IPS DF 19.7 (cell line): ENCODE data around the gene ZNF775.

ENCODE experiments used
- DNase-seq: peaks from one replicate; pipeline ENCODE4 v3.0.0-alpha.2; 2013; ENCODE audit warnings: low read depth, low spot score

The ZNF775 gene

DNA sequence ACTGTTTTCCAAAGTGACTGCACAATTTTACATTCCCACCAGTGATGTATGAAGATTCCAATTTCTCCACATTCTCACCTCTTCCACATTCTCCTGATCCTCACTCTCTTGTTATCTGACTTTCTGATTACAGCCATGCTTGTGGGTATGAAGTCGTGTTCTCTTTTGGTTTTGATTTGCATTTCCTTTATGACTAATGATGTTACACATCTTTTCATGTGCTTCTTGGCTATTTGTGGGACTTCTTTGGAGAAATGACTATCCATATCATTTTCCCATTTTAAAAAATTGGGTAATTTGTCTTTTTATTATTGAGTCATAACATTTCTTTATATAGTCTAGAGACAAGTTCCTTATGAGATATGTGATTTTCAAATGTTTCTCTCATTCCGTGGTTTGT, 60.8 kb downstream of the ZNF775 start:
- no peak for DNase-seq

DNA sequence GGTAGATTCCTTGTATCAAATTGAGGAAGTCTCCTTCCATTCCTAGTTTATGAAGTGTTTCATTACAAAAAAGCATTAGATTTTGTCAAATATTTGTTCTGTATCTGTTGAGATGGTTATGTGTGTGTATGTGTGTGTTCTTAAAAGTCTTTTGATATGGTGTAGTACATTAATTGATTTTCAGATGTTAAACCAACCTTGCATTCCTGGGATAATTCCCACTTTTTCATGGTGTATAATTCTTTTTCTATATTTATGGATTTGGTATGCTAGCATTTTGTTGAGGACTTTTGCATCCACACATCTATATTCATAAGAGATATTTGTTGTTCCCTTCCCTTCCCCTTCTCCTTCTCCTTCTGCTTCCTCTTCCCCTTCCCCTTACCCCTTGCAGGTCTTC, 62.4 kb downstream of the ZNF775 start:
- DNase-seq, result no peak

DNA sequence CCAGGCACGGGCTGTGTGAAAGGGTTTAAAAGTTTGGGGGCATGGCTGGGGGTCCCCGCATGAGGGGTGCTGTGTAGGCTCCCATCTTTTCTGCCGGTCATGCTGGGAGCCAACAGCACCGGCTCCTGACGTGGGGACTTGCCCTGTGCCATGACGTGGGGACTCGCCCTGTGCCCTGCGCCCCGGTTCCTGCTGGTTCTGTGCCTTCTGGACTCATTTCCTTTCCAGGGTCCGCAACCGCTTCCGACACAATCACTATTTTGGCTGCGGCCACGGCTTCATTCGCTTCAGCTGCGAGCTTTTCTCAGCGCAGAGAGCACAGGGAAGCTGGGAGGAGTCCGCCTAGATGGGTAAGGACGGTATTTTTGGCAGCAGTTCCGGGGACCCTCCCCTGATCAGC, 63.7 kb downstream of the ZNF775 start:
- DNase-seq, result no peak

DNA sequence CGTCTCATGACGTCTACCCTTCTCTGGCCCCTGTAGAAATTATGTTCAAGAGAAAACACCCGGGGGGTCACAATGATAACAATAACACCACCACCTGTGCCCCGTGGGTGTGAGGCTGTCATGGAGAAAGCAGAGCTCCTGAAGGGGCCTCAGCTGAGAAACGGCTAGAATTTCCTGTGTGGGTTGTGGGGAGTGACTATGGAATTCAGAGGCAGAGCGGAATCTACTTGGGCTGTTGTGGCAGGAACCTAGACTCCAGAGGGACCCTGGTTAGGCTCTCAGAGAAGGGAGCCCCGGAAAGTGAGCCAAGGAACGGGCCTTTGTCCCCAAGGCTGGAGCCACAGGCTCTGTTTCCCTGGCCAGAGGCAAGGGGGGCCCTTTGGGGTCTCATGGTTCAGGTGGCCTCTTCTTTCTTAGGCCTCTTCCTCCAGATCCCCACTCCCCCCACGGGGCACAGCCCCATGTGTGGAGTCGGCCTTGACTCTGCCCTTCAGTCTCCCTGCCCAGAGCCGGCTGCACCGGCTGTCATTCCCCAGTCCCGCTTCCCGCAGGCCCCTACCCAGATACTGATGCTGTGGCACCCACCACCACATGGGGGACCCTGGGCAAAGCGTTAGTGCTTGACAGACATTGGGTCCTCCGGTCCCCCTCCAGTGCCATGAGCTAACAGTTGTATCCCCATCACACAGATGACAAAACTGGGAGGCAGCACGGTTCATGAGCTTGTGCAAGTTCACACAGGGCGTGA, 64.8 kb downstream of the ZNF775 start:
- no peak for DNase-seq

DNA sequence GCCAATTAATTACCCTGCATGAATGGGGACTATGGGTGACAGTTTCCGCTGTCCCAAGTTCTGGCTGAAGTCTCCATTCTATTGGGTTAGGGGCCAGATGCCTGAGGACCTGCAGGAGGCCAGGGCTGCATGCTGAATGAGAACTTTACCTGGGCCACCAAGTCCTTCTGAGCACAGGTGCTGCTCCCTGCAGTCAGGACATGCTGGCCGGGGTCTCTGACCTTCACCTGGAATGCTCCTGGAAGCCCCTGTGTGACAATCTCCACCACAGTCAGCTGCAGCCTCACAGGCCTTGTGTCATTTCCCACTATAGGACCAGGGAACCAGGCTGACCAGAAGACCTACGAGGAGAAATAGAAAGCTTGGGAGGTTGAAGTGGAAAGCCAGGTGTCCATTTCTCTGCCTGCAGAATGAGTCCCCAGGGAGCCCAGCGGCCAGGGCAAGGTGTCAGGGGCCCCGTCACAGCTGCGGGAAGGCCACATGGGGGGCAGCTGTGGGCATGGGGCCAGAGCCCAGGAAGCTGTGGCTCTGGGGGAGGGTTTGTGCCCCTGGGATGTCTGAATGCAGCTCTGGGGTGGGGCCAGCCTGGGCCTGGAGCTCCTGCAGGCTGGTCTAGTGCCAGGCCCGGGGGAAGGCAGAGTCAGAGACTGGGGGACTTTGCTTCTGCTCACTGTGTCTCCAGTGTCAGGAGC, 65.7 kb downstream of the ZNF775 start:
- no peak for DNase-seq

DNA sequence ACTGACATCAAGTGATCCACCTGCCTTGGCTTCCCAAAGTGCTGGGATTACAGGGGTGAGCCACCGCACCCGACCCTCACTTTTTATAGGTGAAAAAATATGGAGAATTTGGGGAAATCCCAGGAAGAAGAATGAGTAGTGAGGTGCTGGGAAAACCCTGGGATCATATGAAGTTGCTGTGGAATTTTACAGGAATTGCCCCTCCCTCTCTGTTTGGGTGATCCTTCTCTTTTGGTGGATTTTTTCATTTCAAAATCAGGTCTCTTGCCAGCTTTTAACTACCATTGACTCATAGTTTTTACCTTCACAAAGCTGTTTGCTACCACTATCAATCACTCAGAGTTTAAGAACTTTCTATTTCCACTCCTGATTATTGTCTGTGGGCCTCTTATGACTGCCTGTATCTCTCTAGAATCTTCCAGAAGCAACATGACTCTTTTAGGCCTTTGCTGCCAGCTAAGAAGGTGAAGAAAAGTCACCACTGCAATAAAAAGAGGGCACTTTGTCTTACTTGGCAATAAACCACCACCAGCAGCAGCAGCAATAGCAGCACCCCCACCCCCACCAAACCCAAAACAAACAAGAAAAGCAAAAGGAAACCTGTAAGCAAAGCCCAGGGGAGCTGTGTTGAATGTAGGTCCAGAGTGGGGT, 67.3 kb downstream of the ZNF775 start:
- no peak for DNase-seq
